Measurements from ENCODE around the gene CNP.

CNP gene

DNA sequence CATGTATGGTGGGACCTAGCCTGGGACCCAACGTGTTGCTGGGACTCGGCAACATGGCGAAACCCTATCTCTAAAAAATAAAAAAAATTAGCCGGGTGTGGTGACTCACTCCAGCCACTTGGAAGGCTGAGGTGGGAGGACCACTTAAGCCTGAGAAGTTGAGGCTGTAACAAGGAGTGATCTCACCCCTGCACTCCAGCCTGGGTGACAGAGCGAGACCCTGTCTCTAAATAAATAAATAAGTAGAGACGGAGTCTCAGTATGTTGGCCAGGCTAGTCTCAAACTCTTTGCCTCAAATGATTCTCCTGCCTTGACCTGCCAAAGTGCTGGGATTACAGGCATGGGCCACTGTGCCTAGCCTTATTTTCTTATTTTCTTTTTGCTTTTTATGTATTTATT, 10.1 kb upstream of the CNP start:
- TF ChIP-seq, protein P1, sequence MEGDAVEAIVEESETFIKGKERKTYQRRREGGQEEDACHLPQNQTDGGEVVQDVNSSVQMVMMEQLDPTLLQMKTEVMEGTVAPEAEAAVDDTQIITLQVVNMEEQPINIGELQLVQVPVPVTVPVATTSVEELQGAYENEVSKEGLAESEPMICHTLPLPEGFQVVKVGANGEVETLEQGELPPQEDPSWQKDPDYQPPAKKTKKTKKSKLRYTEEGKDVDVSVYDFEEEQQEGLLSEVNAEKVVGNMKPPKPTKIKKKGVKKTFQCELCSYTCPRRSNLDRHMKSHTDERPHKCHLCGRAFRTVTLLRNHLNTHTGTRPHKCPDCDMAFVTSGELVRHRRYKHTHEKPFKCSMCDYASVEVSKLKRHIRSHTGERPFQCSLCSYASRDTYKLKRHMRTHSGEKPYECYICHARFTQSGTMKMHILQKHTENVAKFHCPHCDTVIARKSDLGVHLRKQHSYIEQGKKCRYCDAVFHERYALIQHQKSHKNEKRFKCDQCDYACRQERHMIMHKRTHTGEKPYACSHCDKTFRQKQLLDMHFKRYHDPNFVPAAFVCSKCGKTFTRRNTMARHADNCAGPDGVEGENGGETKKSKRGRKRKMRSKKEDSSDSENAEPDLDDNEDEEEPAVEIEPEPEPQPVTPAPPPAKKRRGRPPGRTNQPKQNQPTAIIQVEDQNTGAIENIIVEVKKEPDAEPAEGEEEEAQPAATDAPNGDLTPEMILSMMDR (IDR thresholded peaks at IDR 0.05) = no peak
- no peaks in the 10 kb centered on the region for H3K36me3 ChIP-seq
- no peak overlapping the region for H3K4me3 ChIP-seq (ENCODE audit: low read depth in 1 of 2, low read length in 1 of 2)
- H3K4me1 ChIP-seq (ENCODE audit: control insufficient read depth in 1 of 2, insufficient read depth in 1 of 2, low read depth in 1 of 2, low read length in 1 of 2) = peaks cover 21 to 22% of the 10 kb centered on the region in 2 experiments
- no peaks in the 10 kb centered on the region for H3K27me3 ChIP-seq
- H3K9me3 ChIP-seq = no peaks in the 10 kb centered on the region
- no peak overlapping the region for H3K27ac ChIP-seq

GRCh38 chr17:41957031-41957868, 9.3 kb upstream of the CNP start:
- H3K27ac ChIP-seq = no peak overlapping the region
- TF ChIP-seq, protein P1 (IDR thresholded peaks at IDR 0.05) = no peak
- no peak overlapping the region for H3K4me3 ChIP-seq (ENCODE audit: low read depth in 1 of 2, low read length in 1 of 2)
- H3K27me3 ChIP-seq = no peaks in the 10 kb centered on the region
- no peaks in the 10 kb centered on the region for H3K36me3 ChIP-seq
- H3K9me3 ChIP-seq = no peaks in the 10 kb centered on the region
- peaks cover 21 to 22% of the 10 kb centered on the region in 2 experiments for H3K4me1 ChIP-seq (ENCODE audit: control insufficient read depth in 1 of 2, insufficient read depth in 1 of 2, low read depth in 1 of 2, low read length in 1 of 2)

DNA sequence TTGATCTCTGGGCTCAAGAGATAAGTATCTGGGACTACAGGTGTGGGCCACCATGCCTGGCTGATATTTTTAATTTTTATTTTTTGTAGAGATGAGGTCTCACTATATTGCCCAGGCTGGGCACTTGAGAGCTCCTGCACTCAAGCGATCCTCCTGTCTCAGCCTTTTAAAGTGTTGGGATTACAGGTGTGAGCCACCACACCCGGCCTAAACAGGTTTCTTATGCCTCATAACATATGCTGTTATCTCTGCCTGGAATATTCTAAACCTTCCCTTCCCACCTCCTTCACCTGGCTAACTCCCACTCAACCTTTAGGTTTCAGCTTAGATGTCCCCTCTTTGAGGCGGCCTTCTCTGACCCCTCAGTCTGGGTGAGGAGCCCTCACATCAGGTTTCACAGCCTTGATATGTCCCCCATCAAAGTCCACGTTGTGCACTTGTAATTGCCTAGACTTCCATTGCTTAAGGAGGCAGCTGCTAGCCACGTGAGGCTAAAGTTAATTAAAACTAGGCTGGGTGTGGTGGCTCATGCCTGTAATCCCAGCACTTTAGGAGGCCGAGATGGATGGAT, 8.6 kb upstream of the CNP start:
- Histone ChIP-seq H3K9me3 (no peaks in the 10 kb centered on the region), H3K27ac (no peak overlapping the region), H3K4me3 (ENCODE audit: low read depth in 1 of 2, low read length in 1 of 2) (no peak overlapping the region), H3K4me1 (ENCODE audit: control insufficient read depth in 1 of 2, insufficient read depth in 1 of 2, low read depth in 1 of 2, low read length in 1 of 2) (peaks cover 21 to 22% of the 10 kb centered on the region in 2 experiments), H3K27me3 (no peaks in the 10 kb centered on the region), H3K36me3 (no peaks in the 10 kb centered on the region)
- TF ChIP-seq, protein P1 (IDR thresholded peaks at IDR 0.05) = no peak

DNA sequence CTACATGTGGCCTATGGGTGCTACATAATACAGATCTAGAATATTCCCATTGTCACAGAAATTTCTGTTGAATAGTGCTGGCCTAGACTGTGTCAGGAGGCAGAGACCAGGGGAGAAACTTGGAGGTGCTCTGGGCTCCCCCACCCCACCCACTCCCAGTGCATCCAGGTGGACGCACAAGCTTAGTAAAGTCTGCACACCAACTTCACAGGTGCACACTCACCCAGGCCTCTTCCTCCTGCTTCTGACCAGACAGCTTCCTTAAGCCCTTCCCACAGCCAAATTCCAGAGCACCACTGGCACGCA, 7.6 kb upstream of the CNP start:
- H3K9me3 ChIP-seq = no peaks in the 10 kb centered on the region
- TF ChIP-seq, protein P1 (IDR thresholded peaks at IDR 0.05) = no peak
- H3K27ac ChIP-seq = no peak overlapping the region
- no peak overlapping the region for H3K4me3 ChIP-seq (ENCODE audit: low read depth in 1 of 2, low read length in 1 of 2)
- H3K36me3 ChIP-seq = no peaks in the 10 kb centered on the region
- peaks cover 21 to 22% of the 10 kb centered on the region in 2 experiments for H3K4me1 ChIP-seq (ENCODE audit: control insufficient read depth in 1 of 2, insufficient read depth in 1 of 2, low read depth in 1 of 2, low read length in 1 of 2)
- H3K27me3 ChIP-seq = no peaks in the 10 kb centered on the region

DNA sequence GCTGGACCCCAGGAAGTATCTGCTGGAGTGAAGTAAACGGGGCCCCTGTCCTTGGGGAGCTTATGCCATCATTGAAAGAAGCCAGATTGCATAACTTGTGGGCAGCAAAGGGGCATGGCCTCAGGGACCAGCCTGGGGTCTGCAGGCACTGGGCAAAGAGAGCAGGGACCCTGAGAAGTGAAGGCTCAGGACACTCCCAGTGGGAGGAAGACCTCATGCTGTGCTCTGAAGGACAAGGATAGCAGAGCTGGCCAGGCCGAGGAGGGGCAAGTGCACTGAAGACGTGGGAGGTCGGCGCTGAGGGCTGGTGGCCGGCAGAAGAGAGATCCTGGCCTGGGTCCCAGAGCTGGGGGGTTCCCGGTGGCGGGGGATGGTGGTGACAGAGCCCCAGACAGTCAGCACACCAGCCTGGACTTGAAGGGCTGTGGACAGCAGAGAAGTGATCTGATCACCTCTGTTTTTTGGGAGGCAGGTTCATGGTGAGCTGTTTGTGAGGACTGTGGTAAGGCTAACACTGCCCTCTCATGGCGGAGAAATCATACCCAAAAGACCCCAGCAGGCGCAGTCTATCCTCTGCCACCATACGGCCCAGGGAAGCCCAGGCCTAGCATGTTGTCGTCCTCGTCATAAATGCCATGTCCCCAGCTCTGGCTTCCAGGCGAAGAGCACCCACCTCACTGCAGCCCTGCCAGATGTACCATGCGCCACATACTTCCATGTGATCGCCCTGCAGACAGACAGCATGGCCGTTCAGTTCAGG, 7.1 kb upstream of the CNP start:
- H3K9me3 ChIP-seq = no peaks in the 10 kb centered on the region
- no peaks in the 10 kb centered on the region for H3K27me3 ChIP-seq
- H3K4me1 ChIP-seq (ENCODE audit: control insufficient read depth in 1 of 2, insufficient read depth in 1 of 2, low read depth in 1 of 2, low read length in 1 of 2) = peaks cover 21 to 22% of the 10 kb centered on the region in 2 experiments
- H3K4me3 ChIP-seq (ENCODE audit: low read depth in 1 of 2, low read length in 1 of 2) = no peak overlapping the region
- H3K27ac ChIP-seq = no peak overlapping the region
- TF ChIP-seq, protein P1 (IDR thresholded peaks at IDR 0.05) = no peak
- H3K36me3 ChIP-seq = no peaks in the 10 kb centered on the region

Data from neutrophil (primary cell).